ENCODE data around the gene HOXA1. TPM values are rescaled to one million over a fixed set of nuclear protein-coding genes. Genes with fewer than 3 reads are reported as not detected.

The HOXA1 gene
- total and polyA plus RNA-seq, 2 of the 4 experiments (the other 2 are of a cell fraction): 0.54 to 1.8 TPM

- TF ChIP-seq MAZ (IDR thresholded peaks at IDR 0.05; ENCODE audit: borderline replicate concordance, low read depth, low read length): no peak
These were observed 13.8 kb upstream of the HOXA1 start (continued) for GRCh38 chr7:27109466-27110185.

GRCh38 chr7:27108390-27109127, 12.8 kb upstream of the HOXA1 start:
- Histone ChIP-seq H2AFZ (replicated peaks; ENCODE audit: low read length, poor library complexity) (peak overlapping the region; percentile 87), H3K4me2 (ENCODE audit: low read depth, low read length) (peak overlapping the region; percentile 85), H2BK5ac (ENCODE audit: low read depth, low read length, poor library complexity, severe bottlenecking) (peak overlapping the region; percentile 95), H3K4ac (ENCODE audit: low read depth, low read length) (peak overlapping the region; percentile 92), H3K4me3 (ENCODE audit: insufficient read depth, low read depth, low read length) (peak overlapping the region; percentile 45), H3K23ac (ENCODE audit: low read depth, low read length) (peak overlapping the region; percentile 98), H3K27me3 (ENCODE audit: control insufficient read depth, insufficient read depth, low read length) (no peaks in the 10 kb centered on the region), H4K8ac (ENCODE audit: low read depth in 2 of 2, low read length in 2 of 2) (peak overlapping the region; percentile 53 to 82), H4K20me1 (ENCODE audit: insufficient read depth, low read length) (peaks cover 9% of the 10 kb centered on the region; the same call in 1 of the 2 replicates), H3K9me3 (ENCODE audit: control insufficient read depth, insufficient read depth, low read length) (no peaks in the 10 kb centered on the region), H3K18ac (ENCODE audit: low read depth, low read length) (peak overlapping the region; percentile 90), H3K9me1 (ENCODE audit: insufficient read depth, low read length) (peaks cover 13% of the 10 kb centered on the region; the same call in 1 of the 2 replicates), H3K9ac (ENCODE audit: low read depth, low read length) (peak overlapping the region; percentile 92), H3K4me1 (ENCODE audit: control insufficient read depth, insufficient read depth, low read length) (peaks cover 43% of the 10 kb centered on the region), H3K56ac (ENCODE audit: extremely low read depth, insufficient read depth, low read length) (peak overlapping the region; percentile 97), H3K36me3 (ENCODE audit: control insufficient read depth, insufficient read depth, low read length) (peaks cover 9% of the 10 kb centered on the region; the same call in 1 of the 2 replicates), H2BK120ac (ENCODE audit: low read depth, low read length) (peak overlapping the region; percentile 90), H2AK9ac (replicated peaks; ENCODE audit: low read depth, low read length, poor library complexity) (peak overlapping the region; percentile 81), H2BK15ac (ENCODE audit: low read depth, low read length) (no peak overlapping the region; the same call in 2 of the 3 replicates), H4K5ac (ENCODE audit: low read depth, low read length) (peak overlapping the region; percentile 91), H2AK5ac (ENCODE audit: low read depth, low read length) (peak overlapping the region; percentile 81), H3K79me1 (ENCODE audit: low read depth in 1 of 2, low read length in 2 of 2) (peaks cover 0 to 42% of the 10 kb centered on the region in 2 experiments; a peak in 2 of 4 replicates), H3K14ac (replicated peaks; ENCODE audit: low read depth, low read length) (peak overlapping the region; percentile 90), H2BK20ac (ENCODE audit: low read depth, low read length) (peak overlapping the region; percentile 92), H4K91ac (ENCODE audit: insufficient read depth, low read depth, low read length) (peak overlapping the region; percentile 84), H3K27ac (ENCODE audit: insufficient read depth, low read length) (peak overlapping the region; percentile 98)
- 2% methylated on average over 12 of the region's 41 CpGs; no CpG with 5 or more reads in 1 of the 2 experiments for WGBS, 2 experiments (ENCODE audit: extremely low coverage in 2 of 2, insufficient read length in 1 of 2)
- no TSS peak for BruUV-seq (replicated peaks)
- dilution Hi-C loops (cut with HindIII; ENCODE audit: low sequenced_read_pairs, unreplicated experiment): no loop called here
- CTCF ChIA-PET: interaction anchor here (1.0 to 1.1 kb wide), 2 partner anchors 36 to 418 kb away, joined by 3 to 4 read pairs; no protein-coding TSS in a partner anchor
- POLR2A ChIA-PET (ENCODE audit: unreplicated experiment): interaction anchor here (0.6 to 1.3 kb wide), 4 partner anchors 9 to 1032 kb away, joined by 3 to 14 read pairs (median 4); partner anchors contain the start of gene HOXA5
- DNase-seq (peak; percentile 88), ATAC-seq (ENCODE audit: low read depth) (peak; percentile 47)
- in situ Hi-C loops (cut with MboI; ENCODE audit: low sequenced_read_pairs): loop anchor here (10.0 kb wide), 1 partner anchor 914 kb away; no protein-coding TSS in a partner anchor
- intact Hi-C loops (cut with micrococcal nuclease): no loop called here
- TF ChIP-seq BHLHE40 (IDR thresholded peaks at IDR 0.05; ENCODE audit: low read depth, low read length): no peak
- TF ChIP-seq FOS (IDR thresholded peaks at IDR 0.05; ENCODE audit: low read depth, low read length): 0 out of 2 replicates have a peak, but pooled peaks have one; percentile 22
- peak; percentile 64 for TF ChIP-seq POLR2A (IDR thresholded peaks at IDR 0.05; ENCODE audit: low read depth, low read length)

Measured in IMR-90 (cell line).